IMR-90 (cell line): ENCODE measurements around the gene DUSP22. TPM values are rescaled to one million over a fixed set of nuclear protein-coding genes. Genes with fewer than 3 reads are reported as not detected.

Source experiments
- ATAC-seq: fragments of 200-7000 bp; cut with Tn5 transposase; 2 replicates; pipeline ENCODE4 v1.9.1; 2020; ENCODE audit warnings: low read depth, mild to moderate bottlenecking, moderate library complexity
- BruUV-seq: library from RNA; stranded (reverse); fragments of 400-500 nt; replicated peaks from 2 replicates; lab custom pipeline; 2021; lab: Mats Ljungman, UMichigan
- CTCF ChIA-PET: fragments of 300-600 bp; formaldehyde crosslinking; extraction: SDS; loops from one replicate; lab custom pipeline; 2021; ENCODE audit warnings: antibody characterized with exemption; lab: Yijun Ruan, JAX
- POLR2A ChIA-PET: fragments of 300-600 bp; sonication (Branson Sonifier 250); formaldehyde crosslinking; loops from one replicate; lab custom pipeline; 2022; ENCODE audit warnings: antibody characterized with exemption; ENCODE audit not compliant: unreplicated experiment; lab: Charles Lee
- DNase-seq: peaks from one replicate; pipeline ENCODE4 v3.0.0; 2013
- H2AFZ ChIP-seq: replicated peaks from 2 replicates; pipeline ENCODE3; 2013; ENCODE audit warnings: low read length, mild to moderate bottlenecking; ENCODE audit not compliant: poor library complexity
- H2AK5ac ChIP-seq: 2 replicates; pipeline ENCODE4 v1.6.1; 2013; ENCODE audit warnings: low read depth, low read length, inconsistent platforms
- H2AK9ac ChIP-seq: replicated peaks from 2 replicates; pipeline ENCODE3; 2013; ENCODE audit warnings: mild to moderate bottlenecking, low read depth, low read length, moderate library complexity; ENCODE audit not compliant: poor library complexity
- H2BK120ac ChIP-seq: 2 replicates; pipeline ENCODE4 v1.6.1; 2013; ENCODE audit warnings: low read depth, low read length, inconsistent platforms
- H2BK15ac ChIP-seq: 3 replicates; pipeline ENCODE4 v1.6.1; 2013; ENCODE audit warnings: low read depth, low read length, inconsistent platforms
- H2BK20ac ChIP-seq: 2 replicates; pipeline ENCODE4 v1.6.1; 2013; ENCODE audit warnings: low read depth, mild to moderate bottlenecking, inconsistent platforms, low read length, moderate library complexity
- H2BK5ac ChIP-seq: 2 replicates; pipeline ENCODE4 v1.6.1; 2013; ENCODE audit warnings: mild to moderate bottlenecking, low read depth, low read length, inconsistent platforms; ENCODE audit not compliant: poor library complexity, severe bottlenecking
- H3K14ac ChIP-seq: replicated peaks from 2 replicates; pipeline ENCODE4 v1.6.1; 2013; ENCODE audit warnings: low read depth, low read length, inconsistent platforms
- H3K18ac ChIP-seq: 2 replicates; pipeline ENCODE4 v1.6.1; 2013; ENCODE audit warnings: low read depth, low read length, control low read depth
- H3K23ac ChIP-seq: 2 replicates; pipeline ENCODE4 v1.6.1; 2013; ENCODE audit warnings: low read depth, low read length, inconsistent platforms
- H3K27ac ChIP-seq: 2 replicates; pipeline ENCODE4 v1.5.1; 2013; ENCODE audit warnings: mild to moderate bottlenecking, control low read depth, low read length; ENCODE audit not compliant: insufficient read depth
- H3K27me3 ChIP-seq: 2 replicates; pipeline ENCODE4 v1.6.1; 2013; ENCODE audit warnings: low read length; ENCODE audit not compliant: control insufficient read depth, insufficient read depth
- H3K36me3 ChIP-seq: 2 replicates; pipeline ENCODE4 v1.6.1; 2013; ENCODE audit warnings: low read length, mixed read lengths; ENCODE audit not compliant: control insufficient read depth, insufficient read depth
- H3K4ac ChIP-seq: 2 replicates; pipeline ENCODE4 v1.6.1; 2013; ENCODE audit warnings: low read depth, low read length, inconsistent platforms
- H3K4me1 ChIP-seq: 2 replicates; pipeline ENCODE4 v1.6.1; 2013; ENCODE audit warnings: low read length, mixed read lengths; ENCODE audit not compliant: control insufficient read depth, insufficient read depth
- H3K4me2 ChIP-seq: 2 replicates; pipeline ENCODE4 v1.6.1; 2013; ENCODE audit warnings: low read depth, mild to moderate bottlenecking, control low read depth, low read length, moderate library complexity
- H3K4me3 ChIP-seq: 2 replicates; pipeline ENCODE4 v1.5.1; 2013; ENCODE audit warnings: low read depth, mild to moderate bottlenecking, control low read depth, low read length, moderate library complexity; ENCODE audit not compliant: insufficient read depth
- H3K56ac ChIP-seq: 2 replicates; pipeline ENCODE4 v1.6.1; 2013; ENCODE audit warnings: low read length, inconsistent platforms; ENCODE audit not compliant: insufficient read depth; ENCODE audit errors: extremely low read depth
- H3K79me1 ChIP-seq, 2 experiments: 2 replicates each; pipeline ENCODE4 v1.6.1; 2013; ENCODE audit warnings: low read length in 2 of 2, inconsistent platforms in 1 of 2, low read depth in 1 of 2
- H3K9ac ChIP-seq: 2 replicates; pipeline ENCODE4 v1.6.1; 2013; ENCODE audit warnings: low read depth, low read length, control low read depth
- H3K9me1 ChIP-seq: 2 replicates; pipeline ENCODE4 v1.6.1; 2013; ENCODE audit warnings: low read length, inconsistent platforms; ENCODE audit not compliant: insufficient read depth
- H3K9me3 ChIP-seq: 2 replicates; pipeline ENCODE4 v1.6.1; 2013; ENCODE audit warnings: low read length; ENCODE audit not compliant: control insufficient read depth, insufficient read depth
- H4K20me1 ChIP-seq: 2 replicates; pipeline ENCODE4 v1.6.1; 2013; ENCODE audit warnings: low read length, inconsistent platforms; ENCODE audit not compliant: insufficient read depth
- H4K5ac ChIP-seq: 2 replicates; pipeline ENCODE4 v1.6.1; 2013; ENCODE audit warnings: mild to moderate bottlenecking, low read depth, low read length, control low read depth
- H4K8ac ChIP-seq, 2 experiments: 2 replicates each; pipeline ENCODE4 v1.6.1; 2013; ENCODE audit warnings: low read depth in 2 of 2, low read length in 2 of 2, control low read depth in 1 of 2, inconsistent platforms in 1 of 2
- H4K91ac ChIP-seq: 2 replicates; pipeline ENCODE4 v1.6.1; 2013; ENCODE audit warnings: low read depth, low read length, inconsistent platforms; ENCODE audit not compliant: insufficient read depth
- CEBPB ChIP-seq: IDR thresholded peaks from 2 replicates; pipeline ENCODE4 v1.6.1; 2012; ENCODE audit warnings: low read depth, low read length, improper control_type of control experiment
- NFE2L2 ChIP-seq: fragments of 150-350 bp; IDR thresholded peaks from 2 replicates; pipeline ENCODE4 v1.6.1; 2016; ENCODE audit warnings: low read depth, mild to moderate bottlenecking, low read length
- RCOR1 ChIP-seq: IDR thresholded peaks from 2 replicates; pipeline ENCODE4 v1.6.1; 2012; ENCODE audit warnings: mild to moderate bottlenecking, low read length, improper control_type of control experiment; ENCODE audit not compliant: insufficient replicate concordance
- RFX5 ChIP-seq: IDR thresholded peaks from 2 replicates; pipeline ENCODE4 v1.8.0; 2012; ENCODE audit warnings: low read depth, mild to moderate bottlenecking, low read length, moderate library complexity
- WGBS, 2 experiments: methylation state at CpG; one replicate each; pipeline versions ENCODE4 v1.1.5 to v1.1.7; 2013; ENCODE audit warnings: missing lambda C conversion rate in 2 of 2; ENCODE audit not compliant: insufficient read length in 1 of 2; ENCODE audit errors: extremely low coverage in 2 of 2; 5-methylcytosine and 5-hydroxymethylcytosine counted together
- dilution Hi-C: fragments of 300-500 bp; cut with HindIII; formaldehyde crosslinking; loops from one replicate; pipeline ENCODE4 v1.14.3; 2018; ENCODE audit warnings: low sequenced_read_pairs; ENCODE audit not compliant: unreplicated experiment
- in situ Hi-C: fragments of 300-500 bp; cut with MboI; formaldehyde crosslinking; loops from 3 replicates; pipeline ENCODE4 v1.14.3; 2019; ENCODE audit warnings: low sequenced_read_pairs, inconsistent platforms, mixed read lengths
- intact Hi-C: fragments of 100-400 bp; cut with micrococcal nuclease; formaldehyde crosslinking; loops from 2 replicates; pipeline ENCODE4 v1.10.0; 2022
- polyA plus RNA-seq, 3 experiments: library from polyadenylated mRNA; depleted of rRNA; stranded (reverse); fragments of >200 nt; gene quantifications; 2 replicates each; pipeline ENCODE4 v1.2.3, GENCODE V29; 2012; ENCODE audit warnings: low replicate concordance in 1 of 3
- total RNA-seq: library from RNA; depleted of rRNA; stranded (reverse); fragments of >200 nt; gene quantifications from 2 replicates; pipeline ENCODE4 v1.2.3, GENCODE V29; 2012
- TF ChIP-seq, protein P1 (sequence below): fragments of 150-350 bp; IDR thresholded peaks from 2 replicates; pipeline ENCODE4 v1.6.1; 2016; ENCODE audit warnings: low read depth, mild to moderate bottlenecking, low read length, moderate library complexity, borderline replicate concordance
- TF ChIP-seq, protein P2 (sequence below): fragments of 150-350 bp; IDR thresholded peaks from 2 replicates; pipeline ENCODE4 v1.6.1; 2017; ENCODE audit warnings: mild to moderate bottlenecking, antibody characterized with exemption, low read length, low read depth
- TF ChIP-seq, protein P3 (sequence below): conservative IDR thresholded peaks from 2 replicates; pipeline ENCODE4 v1.5.1; 2012; ENCODE audit warnings: mild to moderate bottlenecking, low read depth, low read length, improper control_type of control experiment

The DUSP22 gene
- total and polyA plus RNA-seq, 2 of the 4 experiments (the other 2 are of a cell fraction), result 7.1 to 8.2 TPM

DNA sequence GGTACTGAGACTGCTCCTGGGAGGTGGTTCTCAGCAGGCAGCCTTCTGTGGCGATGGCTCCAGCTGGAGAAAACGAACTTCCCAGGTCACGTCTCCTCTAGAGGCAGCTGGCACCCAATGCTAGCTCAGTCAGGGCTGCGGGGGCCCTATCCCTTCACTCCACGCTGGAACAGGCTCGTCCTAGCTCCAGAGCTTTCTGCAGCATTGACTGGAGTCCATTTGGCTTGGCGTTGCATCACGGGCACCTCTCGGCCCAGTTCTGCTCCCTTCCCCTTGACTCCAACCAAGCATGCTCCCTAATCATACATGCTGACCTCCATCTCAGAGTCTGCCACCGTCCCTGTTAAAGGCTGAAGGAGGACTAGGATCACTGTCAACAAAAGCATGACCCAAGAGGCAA, 93.3 kb downstream of the DUSP22 start:
- H4K8ac ChIP-seq, result no peak overlapping the region
- H2AFZ ChIP-seq, result no peak overlapping the region
- no TSS peak for BruUV-seq
- H2BK15ac ChIP-seq, result no peak overlapping the region
- no peak overlapping the region for H2BK20ac ChIP-seq
- H3K4me3 ChIP-seq, result no peak overlapping the region
- 58% methylated on average over 3 of the region's 10 CpGs; no CpG with 5 or more reads in 1 of the 2 experiments for WGBS, 2 experiments
- H2BK120ac ChIP-seq, result no peak overlapping the region
- H3K23ac ChIP-seq, result no peak overlapping the region
- ChIA-PET CTCF (interaction anchor here (1.3 kb wide), 1 partner anchor 9 kb away, joined by 4 read pairs; no protein-coding TSS in a partner anchor), POLR2A (no interaction called here)
- H3K18ac ChIP-seq, result no peak overlapping the region
- in situ Hi-C loops, result no loop called here
- no peak overlapping the region for H3K27ac ChIP-seq
- no peak for DNase-seq
- H3K36me3 ChIP-seq, result no peaks in the 10 kb centered on the region
- intact Hi-C loops, result no loop called here
- H2BK5ac ChIP-seq, result no peak overlapping the region
- H4K91ac ChIP-seq, result no peak overlapping the region
- no peak overlapping the region for H3K14ac ChIP-seq
- H3K9ac ChIP-seq, result no peak overlapping the region
- no peak overlapping the region for H3K56ac ChIP-seq
- no peak overlapping the region for H3K4ac ChIP-seq
- no peak overlapping the region for H3K4me2 ChIP-seq
- no peak overlapping the region for H4K5ac ChIP-seq
- dilution Hi-C loops, result no loop called here
- H2AK5ac ChIP-seq, result no peak overlapping the region
- ATAC-seq, result no peak
- H3K9me1 ChIP-seq, result no peaks in the 10 kb centered on the region
- H3K27me3 ChIP-seq, result peaks cover 51% of the 10 kb centered on the region
- TF ChIP-seq, protein P1, sequence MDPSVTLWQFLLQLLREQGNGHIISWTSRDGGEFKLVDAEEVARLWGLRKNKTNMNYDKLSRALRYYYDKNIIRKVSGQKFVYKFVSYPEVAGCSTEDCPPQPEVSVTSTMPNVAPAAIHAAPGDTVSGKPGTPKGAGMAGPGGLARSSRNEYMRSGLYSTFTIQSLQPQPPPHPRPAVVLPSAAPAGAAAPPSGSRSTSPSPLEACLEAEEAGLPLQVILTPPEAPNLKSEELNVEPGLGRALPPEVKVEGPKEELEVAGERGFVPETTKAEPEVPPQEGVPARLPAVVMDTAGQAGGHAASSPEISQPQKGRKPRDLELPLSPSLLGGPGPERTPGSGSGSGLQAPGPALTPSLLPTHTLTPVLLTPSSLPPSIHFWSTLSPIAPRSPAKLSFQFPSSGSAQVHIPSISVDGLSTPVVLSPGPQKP, result no peak
- TF ChIP-seq RFX5 (no peak), RCOR1 (no peak), NFE2L2 (no peak), CEBPB (no peak)
- TF ChIP-seq, protein P2, sequence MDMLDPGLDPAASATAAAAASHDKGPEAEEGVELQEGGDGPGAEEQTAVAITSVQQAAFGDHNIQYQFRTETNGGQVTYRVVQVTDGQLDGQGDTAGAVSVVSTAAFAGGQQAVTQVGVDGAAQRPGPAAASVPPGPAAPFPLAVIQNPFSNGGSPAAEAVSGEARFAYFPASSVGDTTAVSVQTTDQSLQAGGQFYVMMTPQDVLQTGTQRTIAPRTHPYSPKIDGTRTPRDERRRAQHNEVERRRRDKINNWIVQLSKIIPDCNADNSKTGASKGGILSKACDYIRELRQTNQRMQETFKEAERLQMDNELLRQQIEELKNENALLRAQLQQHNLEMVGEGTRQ, result no peak
- TF ChIP-seq, protein P3, sequence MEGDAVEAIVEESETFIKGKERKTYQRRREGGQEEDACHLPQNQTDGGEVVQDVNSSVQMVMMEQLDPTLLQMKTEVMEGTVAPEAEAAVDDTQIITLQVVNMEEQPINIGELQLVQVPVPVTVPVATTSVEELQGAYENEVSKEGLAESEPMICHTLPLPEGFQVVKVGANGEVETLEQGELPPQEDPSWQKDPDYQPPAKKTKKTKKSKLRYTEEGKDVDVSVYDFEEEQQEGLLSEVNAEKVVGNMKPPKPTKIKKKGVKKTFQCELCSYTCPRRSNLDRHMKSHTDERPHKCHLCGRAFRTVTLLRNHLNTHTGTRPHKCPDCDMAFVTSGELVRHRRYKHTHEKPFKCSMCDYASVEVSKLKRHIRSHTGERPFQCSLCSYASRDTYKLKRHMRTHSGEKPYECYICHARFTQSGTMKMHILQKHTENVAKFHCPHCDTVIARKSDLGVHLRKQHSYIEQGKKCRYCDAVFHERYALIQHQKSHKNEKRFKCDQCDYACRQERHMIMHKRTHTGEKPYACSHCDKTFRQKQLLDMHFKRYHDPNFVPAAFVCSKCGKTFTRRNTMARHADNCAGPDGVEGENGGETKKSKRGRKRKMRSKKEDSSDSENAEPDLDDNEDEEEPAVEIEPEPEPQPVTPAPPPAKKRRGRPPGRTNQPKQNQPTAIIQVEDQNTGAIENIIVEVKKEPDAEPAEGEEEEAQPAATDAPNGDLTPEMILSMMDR, result no peak
- no peaks in the 10 kb centered on the region for H4K20me1 ChIP-seq
- no peaks in the 10 kb centered on the region for H3K79me1 ChIP-seq
- H3K4me1 ChIP-seq, result peaks cover 4% of the 10 kb centered on the region; the same call in 1 of the 2 replicates
- no peak overlapping the region for H2AK9ac ChIP-seq
- H3K9me3 ChIP-seq, result peaks cover 5% of the 10 kb centered on the region; the same call in 1 of the 2 replicates
